Cardiac septum (tissue), 1 donor: ENCODE results near the gene AHSG. TPM values are rescaled to one million over a fixed set of nuclear protein-coding genes. Genes with fewer than 3 reads are reported as not detected.

ENCODE experiments used
- DNase-seq: peaks from one replicate; pipeline ENCODE4 v3.0.0-alpha.2; 2020; ENCODE audit warnings: low spot score
- intact Hi-C: fragments of 100-400 bp; cut with DNase I; formaldehyde crosslinking; loops from one replicate; pipeline ENCODE4 v1.14.0; 2022
- total RNA-seq: library from RNA; stranded (reverse); fragmentation: NEBNext Ultra II Directional; extraction: Animal tissue kit (Norgen Biotek cat#: 25700); gene quantifications from one replicate; pipeline ENCODE4 v1.2.1, GENCODE V29; 2021
- donor health status: DM: no; HTN: no; CAD: no.

AHSG gene
- total RNA-seq, 1 donor from 2014 or later: not detected

GRCh38 chr3:186589856-186590579, 22.8 kb upstream of the AHSG start:
- intact Hi-C loops: no loop called here
- DNase-seq: no peak

- intact Hi-C loops: no loop called here
Observed at GRCh38 chr3:186590580-186591295, 22.1 kb upstream of the AHSG start.

GRCh38 chr3:186592682-186593081, 20.2 kb upstream of the AHSG start:
- intact Hi-C loops: no loop called here
- DNase-seq: no peak

More at GRCh38 chr3:186590580-186591295, 22.1 kb upstream of the AHSG start:
- DNase-seq: no peak

- intact Hi-C loops: no loop called here
- DNase-seq: no peak
Observed at GRCh38 chr3:186593862-186594261, 19.0 kb upstream of the AHSG start.

GRCh38 chr3:186594591-186595113, 18.2 kb upstream of the AHSG start:
- intact Hi-C loops: no loop called here
- DNase-seq: no peak

GRCh38 chr3:186596568-186597287, 16.1 kb upstream of the AHSG start:
- DNase-seq: no peak
- intact Hi-C loops: no loop called here

GRCh38 chr3:186598108-186598784, 14.6 kb upstream of the AHSG start:
- intact Hi-C loops: no loop called here
- DNase-seq: peak; percentile 83

GRCh38 chr3:186598794-186599141, 14.1 kb upstream of the AHSG start:
- intact Hi-C loops: no loop called here
- DNase-seq: no peak

GRCh38 chr3:186599142-186599784, 13.6 kb upstream of the AHSG start:
- no peak for DNase-seq
- intact Hi-C loops: no loop called here

- intact Hi-C loops: no loop called here
- DNase-seq: no peak
Observed at GRCh38 chr3:186599785-186600166, 13.1 kb upstream of the AHSG start.

GRCh38 chr3:186600896-186601295, 12.0 kb upstream of the AHSG start:
- no peak for DNase-seq
- intact Hi-C loops: no loop called here

GRCh38 chr3:186603159-186603558, 9.7 kb upstream of the AHSG start:
- intact Hi-C loops: no loop called here
- DNase-seq: no peak

- intact Hi-C loops: no loop called here
- DNase-seq: no peak
Observed at GRCh38 chr3:186605078-186605477, 7.8 kb upstream of the AHSG start.

- no peak for DNase-seq
- intact Hi-C loops: no loop called here
Observed at GRCh38 chr3:186605561-186606545, 7.0 kb upstream of the AHSG start.

GRCh38 chr3:186608624-186609215, 4.1 kb upstream of the AHSG start:
- intact Hi-C loops: no loop called here
- DNase-seq: no peak

- DNase-seq: no peak
- intact Hi-C loops: no loop called here
Observed at GRCh38 chr3:186609247-186609868, 3.5 kb upstream of the AHSG start.

- no peak for DNase-seq
- intact Hi-C loops: no loop called here
Observed at GRCh38 chr3:186612065-186612464, 795 bp upstream of the AHSG start.
